Activated CD4-positive, alpha-beta T cell treated with anti-CD3 and anti-CD28 coated beads for 1 hour (primary cell): Measurements from ENCODE around the gene RHOBTB1.
"Not testable (repeated sequence)": the region's sequence is repeated elsewhere in the genome, so short reads cannot be mapped to it uniquely, and the experiment has no call there.

Source experiments
- DNase-seq: peaks from one replicate; pipeline ENCODE4 v3.0.0-alpha.2; 2020

The RHOBTB1 gene

GRCh38 chr10:60937784-60938654, 6.0 kb downstream of the RHOBTB1 start:
- no peak for DNase-seq

- DNase-seq = no peak
Measured at GRCh38 chr10:60937022-60937421, 7.0 kb downstream of the RHOBTB1 start.

GRCh38 chr10:60934215-60935175, 9.5 kb downstream of the RHOBTB1 start:
- DNase-seq = no peak

GRCh38 chr10:60932756-60933155, 11.2 kb downstream of the RHOBTB1 start:
- DNase-seq = no peak

- no peak for DNase-seq
Measured at GRCh38 chr10:60930237-60930636, 13.7 kb downstream of the RHOBTB1 start.

GRCh38 chr10:60921633-60922032, 22.4 kb downstream of the RHOBTB1 start:
- DNase-seq = no peak

GRCh38 chr10:60920479-60920878, 23.5 kb downstream of the RHOBTB1 start:
- no peak for DNase-seq

GRCh38 chr10:60919551-60919950, 24.4 kb downstream of the RHOBTB1 start:
- DNase-seq = no peak

- DNase-seq = no peak
Measured at GRCh38 chr10:60917331-60918280, 26.4 kb downstream of the RHOBTB1 start.

GRCh38 chr10:60916025-60916424, 28.0 kb downstream of the RHOBTB1 start:
- DNase-seq = no peak

GRCh38 chr10:60914690-60915141, 29.3 kb downstream of the RHOBTB1 start:
- DNase-seq = no peak

GRCh38 chr10:60913657-60914056, 30.3 kb downstream of the RHOBTB1 start:
- no peak for DNase-seq

GRCh38 chr10:60913071-60913470, 30.9 kb downstream of the RHOBTB1 start:
- no peak for DNase-seq

GRCh38 chr10:60911715-60912114, 32.3 kb downstream of the RHOBTB1 start:
- DNase-seq = no peak

- DNase-seq = no peak
Measured at GRCh38 chr10:60911216-60911615, 32.8 kb downstream of the RHOBTB1 start.

- DNase-seq = no peak
Measured at GRCh38 chr10:60910543-60910942, 33.4 kb downstream of the RHOBTB1 start.

- DNase-seq = no peak
Measured at GRCh38 chr10:60908896-60909295, 35.1 kb downstream of the RHOBTB1 start.

- no peak for DNase-seq
Measured at GRCh38 chr10:60908031-60908430, 36.0 kb downstream of the RHOBTB1 start.

- no peak for DNase-seq
Measured at GRCh38 chr10:60907236-60907635, 36.7 kb downstream of the RHOBTB1 start.

- DNase-seq = not testable (repeated sequence)
Measured at GRCh38 chr10:60906825-60907224, 37.2 kb downstream of the RHOBTB1 start.

- DNase-seq = no peak
Measured at GRCh38 chr10:60906411-60906810, 37.6 kb downstream of the RHOBTB1 start.

GRCh38 chr10:60905580-60905979, 38.4 kb downstream of the RHOBTB1 start:
- no peak for DNase-seq
